ENCODE data around the gene HOXD12.

The HOXD12 gene, protein sequence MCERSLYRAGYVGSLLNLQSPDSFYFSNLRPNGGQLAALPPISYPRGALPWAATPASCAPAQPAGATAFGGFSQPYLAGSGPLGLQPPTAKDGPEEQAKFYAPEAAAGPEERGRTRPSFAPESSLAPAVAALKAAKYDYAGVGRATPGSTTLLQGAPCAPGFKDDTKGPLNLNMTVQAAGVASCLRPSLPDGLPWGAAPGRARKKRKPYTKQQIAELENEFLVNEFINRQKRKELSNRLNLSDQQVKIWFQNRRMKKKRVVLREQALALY

DNA sequence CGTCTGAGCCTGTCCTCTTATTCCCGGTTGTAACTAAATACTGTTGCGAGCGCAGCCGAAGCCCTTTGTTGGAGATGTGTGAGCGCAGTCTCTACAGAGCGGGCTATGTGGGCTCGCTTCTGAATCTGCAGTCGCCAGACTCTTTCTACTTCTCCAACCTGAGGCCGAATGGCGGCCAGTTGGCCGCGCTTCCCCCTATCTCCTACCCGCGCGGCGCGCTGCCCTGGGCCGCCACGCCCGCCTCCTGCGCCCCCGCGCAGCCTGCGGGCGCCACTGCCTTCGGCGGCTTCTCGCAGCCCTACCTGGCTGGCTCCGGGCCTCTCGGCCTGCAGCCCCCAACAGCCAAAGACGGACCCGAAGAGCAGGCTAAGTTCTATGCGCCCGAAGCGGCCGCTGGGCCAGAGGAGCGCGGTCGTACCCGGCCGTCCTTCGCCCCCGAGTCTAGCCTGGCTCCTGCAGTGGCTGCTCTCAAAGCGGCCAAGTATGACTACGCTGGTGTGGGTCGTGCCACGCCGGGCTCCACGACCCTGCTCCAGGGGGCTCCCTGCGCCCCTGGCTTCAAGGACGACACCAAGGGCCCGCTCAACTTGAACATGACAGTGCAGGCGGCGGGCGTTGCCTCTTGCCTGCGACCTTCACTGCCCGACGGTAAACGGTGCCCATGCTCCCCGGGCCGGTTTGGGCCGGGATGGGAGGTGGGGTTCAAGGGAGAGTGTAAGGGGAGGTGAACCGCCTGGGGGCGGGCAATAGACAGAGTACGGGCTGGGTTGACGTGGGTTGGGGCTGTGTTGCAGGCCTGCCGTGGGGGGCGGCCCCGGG lies at the start of gene HOXD12:
Gene HOXD12, plus strand, starts transcription at position 68 of the 819 bp plus-strand sequence. Its CDS starts 7 bp downstream, at position 75.
- no peak for DNase-seq

DNA sequence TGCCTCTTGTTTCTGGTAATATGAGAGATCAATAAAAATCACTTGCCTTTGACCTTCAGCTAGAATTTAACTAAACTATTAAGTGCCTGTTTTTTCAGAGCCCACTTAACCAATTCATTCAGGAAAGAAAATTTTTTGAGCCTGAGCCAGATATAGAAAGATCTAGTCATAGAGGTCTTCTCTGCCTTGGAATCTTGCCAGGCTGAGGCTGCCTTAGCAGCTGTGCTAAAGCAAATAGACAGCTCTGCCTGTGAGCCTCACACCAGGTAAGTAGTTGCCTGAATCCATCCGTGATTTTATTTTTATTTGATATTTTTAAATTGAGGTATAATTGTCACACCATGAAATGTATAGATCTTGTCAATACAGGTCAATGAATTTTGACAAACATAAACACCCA lies 43.2 kb upstream of the HOXD12 start:
- peak; percentile 83 for DNase-seq

DNA sequence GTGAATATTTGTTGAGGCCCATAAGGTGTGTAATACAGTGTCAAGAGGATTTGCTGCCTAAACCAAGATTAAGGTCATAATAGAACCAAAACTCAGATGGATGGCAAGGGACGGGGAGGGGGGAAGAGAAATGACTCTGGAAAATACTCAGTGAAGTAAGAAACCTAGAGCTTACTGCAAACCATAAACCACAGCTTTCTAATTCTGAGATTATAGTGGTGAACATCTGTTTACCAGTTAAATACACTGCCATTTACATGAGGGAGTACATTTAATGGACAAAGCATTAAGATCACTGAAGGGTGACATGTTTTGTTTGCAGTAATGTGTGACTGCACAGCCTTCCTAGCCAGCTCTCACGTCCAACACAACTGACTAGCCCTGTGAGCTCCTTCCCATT lies 35.6 kb upstream of the HOXD12 start:
- peak; percentile 33 for DNase-seq

DNA sequence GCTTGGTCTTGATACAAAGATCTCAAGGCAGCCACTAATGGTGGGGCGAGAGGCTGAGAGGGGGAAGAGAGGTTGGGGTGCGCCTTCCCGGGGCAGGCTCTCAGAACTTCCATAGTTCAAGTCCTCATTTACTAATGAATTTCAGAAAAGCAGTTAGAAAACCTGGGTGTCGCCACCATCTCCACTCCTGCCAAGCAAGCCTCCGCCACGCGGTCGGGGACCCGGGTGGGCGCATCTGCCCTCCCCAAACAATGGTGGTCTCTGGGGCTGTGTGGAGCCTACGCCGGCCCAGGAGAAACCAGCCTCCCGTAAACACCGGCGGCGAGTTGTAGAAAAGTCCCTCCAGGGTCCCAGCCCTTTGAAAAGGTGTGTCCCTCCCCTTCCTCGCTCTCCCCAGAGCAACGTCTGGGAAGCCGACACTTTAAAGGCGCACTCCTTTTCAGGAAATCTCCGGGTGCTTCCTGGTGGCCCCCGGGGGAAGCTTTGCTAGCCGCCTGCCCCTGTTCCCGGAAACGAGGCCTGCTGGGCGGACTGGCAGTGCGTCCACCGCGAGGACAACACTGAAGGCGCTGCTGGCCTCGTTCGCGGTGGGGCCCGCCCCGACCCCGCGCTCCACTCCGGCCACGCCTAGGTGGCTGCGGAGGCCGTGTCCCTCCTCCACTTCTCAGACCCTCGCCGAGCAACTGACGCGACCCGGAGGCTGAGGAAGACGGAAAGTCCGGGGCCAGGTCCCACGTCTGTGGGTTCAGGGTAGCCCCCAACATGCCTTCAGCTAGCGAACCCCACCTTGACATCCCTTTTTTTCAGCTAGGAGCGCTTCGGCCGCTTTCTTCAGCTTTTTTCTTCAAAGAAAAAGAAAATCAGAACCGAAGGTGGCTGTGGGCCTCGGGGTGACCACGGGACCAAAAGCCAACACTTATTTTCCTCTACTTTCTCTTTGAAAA lies 32.7 kb upstream of the HOXD12 start:
- DNase-seq: no peak

DNA sequence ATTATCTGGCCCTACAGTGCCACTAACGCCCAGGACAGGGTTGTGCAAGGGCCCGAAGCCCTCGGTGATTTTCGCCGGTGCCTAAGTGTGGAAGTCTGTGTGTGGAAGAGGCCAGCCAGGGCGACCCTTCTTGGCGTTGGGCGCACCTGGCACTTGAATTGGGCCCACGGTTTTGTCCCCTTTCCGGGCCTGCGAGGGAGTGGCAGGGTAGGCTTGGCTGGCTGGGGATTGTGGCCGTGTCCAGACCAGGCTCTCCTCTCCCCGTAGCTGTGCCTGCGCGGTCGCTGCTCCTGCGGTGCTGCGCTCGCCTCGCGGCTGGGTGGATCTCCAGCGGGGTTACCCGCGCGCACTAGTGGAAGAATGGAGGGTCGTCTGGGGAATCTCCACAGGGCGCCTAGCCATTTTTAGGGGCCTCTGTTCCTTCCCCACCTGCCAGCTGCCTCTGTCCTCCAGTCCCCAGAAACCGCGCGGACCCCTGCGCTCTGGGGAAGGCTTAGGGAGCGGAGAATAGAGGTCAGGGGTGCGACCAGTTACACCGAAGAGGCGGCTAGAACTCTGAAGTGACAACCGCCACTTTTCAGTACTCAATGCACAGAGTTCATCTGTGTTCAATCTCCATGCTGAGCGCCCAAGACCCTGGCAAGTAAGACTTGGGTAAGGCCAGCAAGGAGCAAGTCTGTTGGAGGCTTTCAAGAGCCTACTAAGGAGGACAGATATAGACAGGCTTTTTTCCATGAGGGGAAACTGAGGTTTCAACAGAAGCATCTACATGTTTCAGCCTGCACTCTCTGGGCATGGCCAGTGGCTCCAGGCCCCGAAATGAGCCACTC lies 31.8 kb upstream of the HOXD12 start:
- no peak for DNase-seq

DNA sequence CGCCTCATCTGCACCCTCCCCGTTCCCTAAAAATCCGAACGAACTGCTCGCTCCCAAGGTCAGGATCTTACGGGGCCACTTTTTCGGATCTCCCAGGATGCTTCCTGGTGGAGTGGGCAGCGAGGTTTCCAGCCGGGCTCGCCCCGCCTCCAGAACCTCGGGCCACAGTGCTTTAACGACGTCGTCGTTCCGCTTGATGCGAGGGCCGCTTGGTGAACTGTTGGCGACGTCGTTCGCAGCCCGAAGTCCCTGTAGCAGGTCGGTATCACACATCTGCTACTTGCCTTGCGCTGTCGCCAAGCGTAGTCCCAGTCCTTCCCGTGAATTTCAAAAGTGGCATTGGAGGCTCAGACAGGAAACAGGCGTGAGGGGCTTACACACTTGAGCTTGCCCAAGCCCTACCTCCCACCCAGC lies 31.2 kb upstream of the HOXD12 start:
- DNase-seq: no peak

DNA sequence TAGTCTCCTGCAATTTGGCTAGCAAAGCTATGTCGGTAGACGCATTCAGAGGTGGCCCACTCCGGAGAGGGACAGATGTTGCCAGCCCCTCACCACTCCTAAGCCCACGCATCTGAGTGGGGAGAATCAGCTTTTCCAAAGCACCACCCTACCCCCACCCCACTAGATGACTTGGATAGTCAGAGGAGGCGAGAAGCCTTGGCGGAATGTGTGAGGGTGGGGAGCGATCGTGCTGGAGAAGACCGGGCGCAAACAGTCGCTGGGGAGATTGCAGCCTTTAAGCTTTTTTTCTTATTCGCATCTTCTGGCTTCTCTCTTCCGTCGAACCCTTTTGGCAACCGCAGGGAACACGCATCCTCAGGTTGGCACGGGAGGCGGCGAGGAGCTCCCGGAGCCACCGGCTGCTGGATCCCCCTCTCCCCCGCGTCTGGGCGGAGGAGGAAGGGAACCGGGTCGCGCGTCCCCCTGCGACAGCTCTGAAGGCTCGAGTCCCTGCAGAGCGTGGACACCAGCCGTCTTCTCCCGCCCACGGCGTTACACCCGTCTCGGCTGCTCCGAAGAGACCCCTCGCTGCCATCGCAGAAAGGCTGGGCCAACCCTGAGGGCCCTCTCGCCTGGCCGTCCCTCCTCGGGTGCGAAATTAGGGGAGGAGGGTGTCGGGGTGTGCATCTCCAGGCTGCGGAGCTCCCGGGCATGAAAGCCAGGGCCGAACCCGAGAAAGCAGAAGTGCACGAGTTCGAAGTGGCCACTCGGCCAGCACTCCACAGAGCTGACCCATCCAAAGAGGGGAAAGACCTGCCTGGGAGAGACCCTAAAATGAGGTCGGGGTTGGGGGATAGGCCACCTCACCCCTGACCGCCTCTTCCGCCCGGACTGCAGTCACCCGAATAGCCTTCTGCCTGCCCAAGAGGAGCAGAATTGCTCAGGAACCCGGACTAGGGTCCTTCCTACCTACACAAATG lies 28.0 kb upstream of the HOXD12 start:
- no peak for DNase-seq

DNA sequence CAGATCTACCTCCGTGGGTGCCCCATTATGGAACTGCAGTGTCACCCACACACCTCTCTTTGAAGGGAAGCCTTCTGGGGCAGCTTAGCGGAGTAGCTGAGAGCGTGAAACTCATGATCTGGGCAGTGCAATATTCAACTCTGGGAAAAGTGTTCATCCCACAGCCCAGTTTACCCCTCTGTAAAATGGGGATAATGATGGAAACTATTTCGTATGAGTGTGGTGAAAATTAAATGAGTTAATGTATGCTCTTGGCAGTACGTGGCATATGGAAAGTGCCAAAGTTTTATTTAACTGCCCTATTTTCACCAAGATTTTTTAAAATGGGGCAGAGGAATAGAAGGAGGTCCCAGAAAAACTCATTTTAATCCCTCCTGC lies 27.3 kb upstream of the HOXD12 start:
- no peak for DNase-seq

DNA sequence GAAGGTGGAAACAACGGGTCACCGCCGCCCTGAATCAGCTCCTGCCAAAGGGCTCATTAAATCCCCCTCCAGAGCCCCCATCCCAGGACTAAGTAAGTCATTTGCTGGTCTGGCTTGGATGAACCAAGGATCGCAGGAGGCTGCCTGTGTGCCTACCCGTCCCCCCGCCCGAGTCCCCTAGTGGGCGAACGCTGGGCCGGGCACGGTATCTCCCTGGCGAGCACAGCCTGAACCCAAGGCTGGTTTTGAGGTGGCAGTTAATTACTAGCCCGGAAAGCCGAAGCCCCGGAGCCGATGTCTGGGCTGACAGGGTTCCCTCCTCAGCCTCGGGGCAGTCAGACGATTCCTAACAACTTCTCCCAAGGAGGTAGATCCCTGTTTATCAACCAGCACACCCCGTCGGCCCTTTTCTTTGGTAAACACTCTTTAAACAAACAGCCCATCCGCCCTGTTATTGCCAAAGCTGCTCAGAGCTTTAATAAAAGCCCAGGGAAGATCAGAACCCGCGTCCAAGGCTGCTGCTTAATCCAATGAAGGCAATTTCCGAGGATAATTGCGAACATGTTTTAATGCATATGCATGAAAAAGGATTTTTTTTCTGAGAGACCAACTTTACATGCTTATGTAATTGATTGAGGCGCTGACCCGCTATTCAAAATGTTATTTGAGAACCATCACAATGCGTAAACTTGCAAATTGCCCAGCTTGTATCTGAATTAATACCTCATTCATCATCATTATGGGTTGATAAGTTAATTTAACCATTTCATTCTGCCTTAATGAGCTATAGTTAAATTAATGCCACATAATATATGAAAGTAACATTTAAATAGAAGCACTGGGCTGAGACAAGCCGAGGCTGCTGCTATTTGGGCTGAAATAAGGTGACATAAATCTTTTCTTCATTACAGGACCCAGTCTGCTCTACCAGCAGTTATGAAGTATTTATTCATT lies 26.4 kb upstream of the HOXD12 start:
- DNase-seq: peak; percentile 25

DNA sequence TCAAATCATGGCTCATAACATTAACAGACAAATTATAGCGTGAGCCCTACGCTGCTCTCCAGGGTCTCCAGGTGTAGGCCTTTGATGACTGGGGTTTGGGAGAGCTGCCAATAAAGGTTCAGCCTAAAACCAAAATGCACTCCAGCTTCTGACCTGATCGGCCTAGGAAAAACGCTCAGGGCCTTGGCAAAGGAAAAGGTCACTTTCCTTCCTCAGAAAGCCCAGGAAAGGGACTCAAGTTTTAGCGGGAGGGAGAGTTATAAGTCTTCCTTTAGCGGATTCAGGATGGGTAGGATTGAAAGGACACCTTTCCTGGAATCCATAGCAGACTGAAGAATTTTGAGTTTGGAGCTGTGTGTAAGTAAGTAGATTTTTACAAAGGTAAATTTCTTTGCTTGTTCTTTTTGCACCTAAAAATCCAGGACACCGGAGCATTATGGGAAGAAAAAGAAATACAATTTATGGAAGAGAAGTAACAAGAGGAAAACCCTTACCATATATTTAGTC lies 24.6 kb upstream of the HOXD12 start:
- no peak for DNase-seq

DNA sequence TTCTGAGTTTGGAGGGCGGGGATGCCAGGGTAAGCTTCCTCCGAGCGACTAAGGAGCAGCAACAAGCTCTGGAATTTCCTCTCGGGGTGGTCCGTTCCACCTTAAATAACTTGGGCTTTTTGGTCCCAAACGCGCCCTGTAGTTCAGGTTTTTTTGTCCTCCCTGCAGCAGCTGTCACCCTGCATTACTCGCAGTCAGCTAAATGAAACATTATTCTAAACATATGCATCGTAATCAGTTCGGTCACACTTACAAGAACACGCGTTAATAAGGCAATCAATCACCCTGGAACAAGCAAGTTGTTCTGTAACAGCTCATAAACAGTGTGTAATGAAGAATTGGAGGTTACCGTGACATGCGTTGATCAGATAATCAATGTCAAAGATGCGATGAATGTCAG lies 24.1 kb upstream of the HOXD12 start:
- DNase-seq: no peak

DNA sequence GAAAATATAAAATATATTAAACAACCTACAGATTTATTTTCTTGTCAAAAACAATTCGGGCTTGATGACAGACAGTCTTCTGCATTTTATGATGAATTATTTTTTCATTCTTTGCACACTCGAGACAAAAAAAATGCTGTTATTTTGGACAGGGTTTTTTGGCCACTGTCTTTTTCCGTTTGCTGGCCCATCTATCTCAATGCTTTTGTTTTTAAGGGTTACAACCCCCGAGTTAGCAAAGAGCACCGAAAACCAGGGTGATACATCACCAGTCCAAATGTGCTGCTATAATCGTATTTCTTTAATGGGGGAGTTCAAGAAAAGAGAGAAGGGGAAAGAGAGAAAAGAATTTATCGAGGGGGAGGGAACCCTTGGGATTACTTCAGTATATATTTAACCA lies 23.5 kb upstream of the HOXD12 start:
- DNase-seq: no peak

DNA sequence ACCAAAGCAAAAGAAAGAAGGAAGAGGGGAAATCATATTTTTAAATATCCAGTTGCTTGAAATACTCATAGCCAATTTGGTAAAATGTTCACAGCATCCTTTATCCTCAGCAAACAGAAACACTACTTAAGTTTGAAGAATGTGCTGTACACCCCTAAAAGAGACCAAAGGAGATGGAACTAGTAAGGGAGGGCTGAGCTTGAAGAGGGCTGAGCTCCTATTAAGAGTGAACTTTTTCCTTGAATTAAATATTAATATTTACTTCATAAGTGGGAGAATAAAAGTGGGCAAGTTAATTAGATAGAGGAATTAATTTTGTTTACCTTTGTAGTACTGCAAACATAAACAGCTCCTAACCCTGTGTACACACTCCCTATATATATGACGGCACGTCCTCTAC lies 22.8 kb upstream of the HOXD12 start:
- no peak for DNase-seq

DNA sequence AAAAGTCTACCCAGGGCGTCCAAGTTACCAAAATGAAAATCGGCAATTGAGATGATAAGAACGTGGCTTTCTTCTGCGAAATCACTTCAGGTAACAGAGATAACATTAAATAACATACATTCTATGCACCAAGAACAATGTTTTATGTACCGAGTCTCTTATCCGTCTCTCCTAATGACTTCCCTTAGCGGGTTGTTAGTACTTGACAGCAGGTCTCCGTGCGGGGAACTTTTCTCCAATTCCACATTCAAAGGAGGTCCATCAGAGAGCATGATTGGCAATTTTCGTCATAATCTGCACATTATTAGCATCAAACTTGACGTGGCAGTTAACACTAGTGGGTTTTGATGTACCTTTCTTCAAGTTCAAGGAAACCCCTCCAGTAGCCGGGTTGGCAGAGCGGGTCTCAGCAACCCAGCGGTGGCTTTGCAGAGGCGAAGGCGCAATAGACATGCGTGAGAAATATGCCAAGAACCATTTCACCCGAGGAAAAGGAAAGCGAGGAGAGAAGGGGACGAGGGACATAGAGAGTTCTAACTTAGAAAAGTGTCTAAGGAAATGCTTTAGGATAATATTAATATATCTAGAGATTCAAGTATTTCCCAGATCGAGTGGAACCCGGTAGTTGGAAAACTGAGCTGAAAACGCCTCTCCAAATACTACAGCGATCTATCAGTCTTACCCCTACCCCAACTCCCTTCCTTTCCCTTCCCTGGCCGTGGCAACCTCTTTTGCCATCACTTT lies 20.9 kb upstream of the HOXD12 start:
- peak; percentile 5 for DNase-seq

DNA sequence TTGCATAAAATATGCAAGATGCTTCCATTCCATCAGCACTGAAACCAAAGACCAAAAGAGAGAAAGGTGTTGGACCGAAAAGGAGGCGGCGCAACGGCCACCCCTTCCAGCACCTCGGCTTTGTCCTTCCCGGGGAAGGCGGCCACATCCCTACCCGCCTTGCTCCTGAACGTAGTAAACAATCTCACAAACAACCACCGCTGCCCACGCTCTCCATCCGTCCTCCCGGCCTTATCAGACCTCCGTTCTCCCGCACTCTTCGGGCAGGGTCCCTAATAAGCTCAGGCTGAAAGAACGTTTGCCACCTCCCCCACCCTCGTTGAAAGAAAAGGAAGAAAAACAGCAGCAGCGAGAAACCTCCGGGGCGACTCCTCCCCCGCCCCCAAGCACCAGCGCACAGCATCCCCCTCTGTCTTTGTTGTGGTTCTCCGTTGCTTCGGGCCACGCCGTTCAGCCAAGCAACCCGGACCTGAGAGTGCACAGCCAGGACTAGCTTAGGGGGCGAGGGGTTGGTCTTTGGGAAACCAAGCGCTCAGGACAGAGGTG lies 20.2 kb upstream of the HOXD12 start:
- peak; percentile 76 for DNase-seq

DNA sequence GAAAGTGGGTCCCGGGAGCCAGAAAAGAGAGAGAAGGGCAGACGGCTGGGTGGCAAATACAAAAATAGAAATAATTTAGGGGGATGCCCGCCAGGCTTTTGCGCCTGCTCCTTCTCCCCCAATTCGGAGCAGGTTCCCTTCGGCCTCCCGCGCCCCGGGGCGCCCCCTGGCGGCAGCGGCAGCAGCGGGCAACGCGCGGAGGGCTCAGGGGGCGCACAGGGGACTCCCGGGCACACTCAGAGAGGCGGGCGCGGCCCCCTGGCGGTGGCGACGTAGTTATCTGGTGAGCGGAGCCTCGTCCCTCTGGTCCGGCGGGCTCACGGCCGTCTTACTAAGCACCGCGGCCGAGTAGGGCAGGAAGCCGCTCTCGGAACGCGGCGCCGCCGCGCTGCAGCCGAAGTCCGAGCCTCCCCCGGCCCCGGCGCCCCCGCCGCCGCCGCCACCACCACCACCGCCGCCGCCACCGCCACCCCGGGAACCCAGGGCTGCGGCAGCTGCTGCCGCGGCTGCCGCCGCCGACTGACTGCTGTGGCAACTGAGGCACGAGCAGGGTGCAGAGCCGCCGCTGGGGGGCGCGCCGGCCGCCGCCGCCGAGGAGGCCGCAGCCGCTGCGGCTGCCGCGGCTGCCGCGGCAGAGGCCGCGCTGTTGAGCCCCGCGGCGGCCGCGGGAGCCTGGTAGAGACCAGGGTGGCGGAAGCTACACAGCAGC lies 19.6 kb upstream of the HOXD12 start:
- peak; percentile 86 for DNase-seq

DNA sequence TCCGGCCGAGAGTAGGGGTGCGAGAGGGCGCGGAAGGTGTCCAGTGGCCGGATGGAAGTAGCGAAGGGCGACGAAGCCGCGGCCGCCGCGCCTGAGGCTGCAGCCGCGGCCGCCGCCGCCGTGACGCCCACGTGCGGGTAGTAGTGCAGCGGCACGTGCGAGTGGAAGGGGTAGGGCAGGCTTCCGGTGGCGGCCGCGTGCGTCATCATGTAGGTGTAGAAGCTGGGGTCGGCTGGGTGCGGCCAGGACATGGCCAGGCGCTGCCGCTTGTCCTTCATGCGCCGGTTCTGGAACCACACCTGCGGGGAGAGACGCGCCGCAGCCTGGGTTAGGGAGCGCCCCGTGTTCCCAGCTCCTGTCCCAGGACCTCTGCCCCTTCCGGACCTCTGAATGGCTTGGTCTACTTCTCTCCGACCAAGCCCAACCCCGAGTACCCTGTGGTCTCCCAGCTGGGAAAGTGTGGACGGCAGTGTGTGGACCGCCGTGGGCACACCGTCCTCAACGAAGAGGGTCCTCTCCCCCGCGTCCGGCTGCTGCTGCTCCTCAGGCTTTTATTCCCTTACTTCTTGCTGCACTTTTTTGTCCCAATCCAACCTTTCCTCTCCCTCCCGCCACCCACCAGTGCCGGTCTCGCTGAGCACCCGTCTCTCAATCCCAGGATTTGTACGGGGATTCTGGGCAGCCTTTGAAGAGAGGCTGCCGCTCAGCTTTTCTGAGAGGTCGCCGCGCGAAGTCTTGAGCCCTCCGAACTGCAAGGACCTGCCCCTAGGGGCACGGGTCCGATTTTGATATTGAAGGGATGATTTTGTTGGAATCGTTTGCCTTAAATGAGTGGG lies 18.8 kb upstream of the HOXD12 start:
- no peak for DNase-seq
